GM21447 (cell line): ENCODE data around the gene KLHL25.

Source experiments
- ATAC-seq: cut with Tn5 transposase; IDR thresholded peaks from one replicate; pipeline ENCODE4 v1.9.1; 2021; ENCODE audit not compliant: unreplicated experiment

The KLHL25 gene

GRCh38 chr15:85760531-85761371, 34.0 kb downstream of the KLHL25 start:
- ATAC-seq: no peak

- ATAC-seq: no peak
Measured at GRCh38 chr15:85760049-85760448, 34.7 kb downstream of the KLHL25 start.

DNA sequence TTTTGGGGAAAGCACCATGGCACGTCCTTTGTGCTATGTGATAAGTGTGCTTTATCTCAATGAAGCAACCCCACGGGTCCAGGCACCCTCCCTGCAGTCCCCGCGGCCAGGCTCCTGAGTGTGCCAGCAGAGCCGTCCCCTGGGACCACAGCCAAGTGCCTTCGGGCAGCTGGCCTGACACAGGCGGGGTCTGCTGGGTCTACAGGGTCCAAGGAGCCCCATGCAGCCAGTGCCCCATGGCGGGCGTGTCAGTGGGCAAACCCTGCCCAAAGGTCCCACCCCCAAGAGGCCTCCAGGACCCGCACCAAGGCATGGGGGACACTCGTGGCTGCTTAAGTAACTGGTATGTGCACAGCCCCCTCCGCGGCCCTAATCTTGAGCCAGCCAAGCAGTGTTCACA, 35.3 kb downstream of the KLHL25 start:
- no peak for ATAC-seq

DNA sequence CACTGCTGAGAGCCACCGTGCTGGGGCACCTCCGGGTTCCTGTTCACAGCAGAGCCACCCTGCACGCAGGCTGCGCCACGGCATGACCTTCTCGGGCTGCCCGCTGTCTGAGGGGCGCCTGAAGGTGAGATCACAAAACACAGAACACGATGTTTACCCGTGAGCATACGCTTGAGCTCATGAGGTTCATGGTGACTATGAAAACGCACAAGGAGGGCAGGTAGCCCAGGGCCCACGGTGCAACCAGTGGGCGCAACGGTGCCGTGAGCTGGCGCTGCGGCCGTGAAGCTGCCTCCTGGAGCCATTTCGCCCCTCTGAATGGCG, 36.1 kb downstream of the KLHL25 start:
- no peak for ATAC-seq

DNA sequence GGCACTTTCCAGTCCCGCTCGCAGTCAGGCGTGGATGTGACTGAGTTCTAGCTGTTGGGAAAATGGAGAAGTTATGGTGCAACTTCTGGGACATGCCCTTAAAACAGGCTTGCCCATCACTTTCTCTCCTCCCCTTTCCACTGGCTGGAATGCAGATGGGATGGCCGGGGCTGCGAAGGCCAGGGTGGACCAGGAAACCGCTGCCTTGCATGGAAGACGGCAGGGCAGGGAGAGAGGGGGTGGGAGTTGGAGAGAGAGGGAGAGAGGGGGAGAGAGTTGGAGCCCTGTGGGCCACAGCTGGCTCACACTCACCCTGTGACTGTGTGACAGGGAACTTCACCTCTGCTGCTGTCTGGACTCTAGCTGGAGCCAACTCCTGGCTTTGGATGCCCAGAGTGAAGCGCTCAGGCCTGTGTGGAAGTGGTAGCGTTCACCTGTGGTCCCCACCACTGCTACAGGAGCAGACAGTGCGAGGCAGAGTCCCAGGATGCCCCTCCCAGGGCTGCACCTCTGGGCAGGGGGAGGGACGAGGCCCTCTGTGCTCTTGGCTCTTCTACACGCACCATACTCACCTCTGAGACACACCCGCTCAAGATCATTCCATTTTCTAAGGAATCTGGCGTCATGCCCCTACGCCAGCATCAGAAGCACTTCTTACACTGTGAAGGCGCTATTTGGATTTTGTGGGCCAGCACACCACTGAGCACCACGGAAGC, 36.6 kb downstream of the KLHL25 start:
- no peak for ATAC-seq

DNA sequence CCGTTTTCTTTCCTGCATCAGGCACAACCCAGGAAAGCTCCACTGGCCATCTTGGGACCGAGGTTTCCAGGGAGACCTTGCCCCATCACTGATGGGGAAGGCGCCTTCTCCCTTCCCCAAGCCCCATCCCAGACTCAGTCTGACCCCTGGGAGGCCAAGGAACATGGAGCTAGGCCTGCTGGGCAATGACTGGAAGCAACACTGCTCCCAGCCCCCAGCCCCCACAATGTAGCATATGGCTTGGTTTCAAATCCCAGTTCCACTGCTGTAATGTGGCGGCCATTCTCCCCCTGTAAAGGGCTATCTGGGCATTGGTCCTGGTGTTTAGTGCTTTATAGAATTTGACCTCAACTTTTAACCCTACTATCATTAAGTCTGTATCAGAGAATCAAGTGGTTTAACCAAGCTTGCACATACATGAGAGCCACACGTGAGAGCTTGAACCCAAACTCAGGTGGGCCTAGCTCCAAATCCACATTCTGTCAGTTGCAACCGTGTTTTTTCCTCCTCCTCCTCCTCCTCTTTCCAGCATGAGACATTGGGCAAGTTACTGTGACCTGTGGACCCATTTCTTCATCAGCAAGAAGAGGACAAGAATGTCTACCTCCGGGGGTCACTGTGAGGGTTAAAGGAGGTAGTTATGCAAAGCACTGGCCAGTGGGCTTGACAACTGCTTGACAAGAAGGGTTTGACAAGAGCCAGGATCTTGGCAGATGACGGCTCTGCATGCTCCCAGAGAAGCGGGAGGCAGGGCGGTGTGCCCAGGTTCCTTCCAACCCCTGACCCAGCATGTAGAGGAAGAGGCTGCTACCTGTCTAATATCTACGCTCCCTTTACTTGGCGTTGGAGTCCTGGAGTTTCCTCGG, 37.4 kb downstream of the KLHL25 start:
- no peak for ATAC-seq

DNA sequence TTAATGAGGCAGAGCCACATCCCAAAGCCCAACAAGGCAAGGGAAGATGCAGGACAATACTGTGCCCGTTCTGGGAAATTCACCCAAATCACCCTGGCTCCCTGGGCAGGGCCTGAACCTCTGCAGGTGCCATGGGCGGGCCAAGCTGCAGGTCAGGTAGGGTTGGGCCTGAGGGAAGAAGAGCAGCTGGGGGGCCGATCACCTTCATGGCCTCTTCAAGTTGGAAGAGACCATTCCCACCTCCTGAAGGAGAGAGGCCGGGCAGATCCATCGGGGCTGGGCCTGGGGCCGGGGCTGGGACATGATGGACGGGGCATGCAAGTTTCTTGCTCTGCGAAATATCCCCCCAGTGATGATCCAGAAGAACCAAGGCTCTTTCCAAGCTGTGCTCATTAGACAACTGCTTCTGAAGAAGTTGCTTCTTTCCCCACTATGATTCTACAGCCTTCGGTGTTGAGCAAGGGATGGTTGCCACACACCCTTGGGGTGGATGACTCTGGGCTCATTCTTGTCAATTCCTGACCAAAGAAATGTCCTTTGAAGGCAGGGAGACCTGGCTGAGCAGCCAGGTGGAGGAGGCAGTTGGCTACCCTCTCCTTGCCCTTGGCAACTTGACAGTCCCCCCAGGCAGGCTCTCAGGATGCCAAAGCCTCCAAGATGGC, 38.2 kb downstream of the KLHL25 start:
- no peak for ATAC-seq

GRCh38 chr15:85755942-85756341, 38.8 kb downstream of the KLHL25 start:
- ATAC-seq: no peak

GRCh38 chr15:85755471-85755870, 39.3 kb downstream of the KLHL25 start:
- no peak for ATAC-seq

DNA sequence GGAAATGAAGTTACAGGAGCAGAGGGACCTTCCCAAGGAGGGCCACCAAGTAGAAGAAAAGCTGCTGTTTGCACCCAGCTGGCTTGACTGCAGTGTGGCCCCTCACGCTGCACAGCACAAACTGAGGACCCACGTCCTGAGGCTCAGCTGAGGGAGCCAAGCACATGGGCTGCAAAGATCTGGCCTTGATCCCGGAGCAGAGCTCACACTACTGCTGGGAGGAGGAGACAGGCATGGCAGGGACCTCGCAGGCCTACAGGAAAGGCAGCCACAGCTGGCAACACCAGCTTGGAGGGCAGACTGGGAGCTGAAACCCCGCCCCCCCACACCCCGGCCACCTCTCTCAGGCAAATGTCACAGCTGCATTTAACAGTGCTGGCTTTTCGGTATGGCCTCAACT, 39.7 kb downstream of the KLHL25 start:
- ATAC-seq: no peak

DNA sequence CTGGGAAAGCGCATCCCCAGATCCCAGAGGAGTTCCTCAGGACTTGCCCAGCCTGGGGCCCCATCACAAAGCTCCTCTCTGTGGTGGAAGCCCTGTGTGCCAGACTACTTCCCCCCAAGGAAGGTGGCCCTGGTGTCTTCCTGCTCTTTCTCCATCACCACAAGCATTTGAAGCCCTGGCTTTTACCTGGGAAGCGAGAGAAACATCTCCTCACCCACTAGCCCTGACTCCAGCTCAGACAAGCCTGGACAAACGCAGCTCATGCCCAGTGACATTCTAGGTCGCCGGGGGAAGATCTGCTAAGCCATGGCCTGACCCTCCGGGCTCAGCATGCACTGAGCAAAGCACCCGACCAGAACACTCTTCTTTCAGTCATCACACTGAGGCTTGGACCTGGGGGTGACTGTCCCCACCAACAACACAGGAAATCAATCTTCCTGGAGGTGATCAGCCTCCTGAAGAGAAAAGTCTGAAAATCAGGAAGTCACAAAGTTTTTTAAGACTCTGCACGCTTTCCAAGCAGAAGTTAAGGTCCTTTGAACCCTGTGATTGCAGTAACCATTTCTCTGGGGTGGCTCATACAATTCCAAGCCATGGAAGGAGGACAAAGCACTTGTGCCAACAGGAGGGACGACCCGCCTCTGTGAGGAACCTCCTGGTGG, 40.8 kb downstream of the KLHL25 start:
- no peak for ATAC-seq

- ATAC-seq: no peak
Measured at GRCh38 chr15:85753261-85753660, 41.5 kb downstream of the KLHL25 start.

GRCh38 chr15:85752491-85752961, 42.2 kb downstream of the KLHL25 start:
- no peak for ATAC-seq

DNA sequence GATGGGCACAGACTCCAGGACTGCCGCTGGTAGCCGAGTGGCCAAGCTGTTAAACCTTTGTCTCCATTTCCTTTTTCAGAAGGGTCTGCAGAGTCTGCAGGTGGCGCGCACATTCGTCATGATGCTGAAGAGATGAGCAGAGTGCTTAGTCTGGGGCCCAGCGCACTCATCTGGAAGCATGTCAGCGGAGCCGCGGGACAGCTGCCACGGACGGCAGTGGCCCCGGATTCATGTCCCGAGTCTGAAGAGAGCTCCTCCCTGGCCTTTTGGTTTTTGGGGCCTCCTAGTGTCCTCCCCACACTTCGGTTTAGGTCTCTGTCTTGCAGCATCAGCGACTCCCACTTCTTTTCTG, 42.6 kb downstream of the KLHL25 start:
- no peak for ATAC-seq

DNA sequence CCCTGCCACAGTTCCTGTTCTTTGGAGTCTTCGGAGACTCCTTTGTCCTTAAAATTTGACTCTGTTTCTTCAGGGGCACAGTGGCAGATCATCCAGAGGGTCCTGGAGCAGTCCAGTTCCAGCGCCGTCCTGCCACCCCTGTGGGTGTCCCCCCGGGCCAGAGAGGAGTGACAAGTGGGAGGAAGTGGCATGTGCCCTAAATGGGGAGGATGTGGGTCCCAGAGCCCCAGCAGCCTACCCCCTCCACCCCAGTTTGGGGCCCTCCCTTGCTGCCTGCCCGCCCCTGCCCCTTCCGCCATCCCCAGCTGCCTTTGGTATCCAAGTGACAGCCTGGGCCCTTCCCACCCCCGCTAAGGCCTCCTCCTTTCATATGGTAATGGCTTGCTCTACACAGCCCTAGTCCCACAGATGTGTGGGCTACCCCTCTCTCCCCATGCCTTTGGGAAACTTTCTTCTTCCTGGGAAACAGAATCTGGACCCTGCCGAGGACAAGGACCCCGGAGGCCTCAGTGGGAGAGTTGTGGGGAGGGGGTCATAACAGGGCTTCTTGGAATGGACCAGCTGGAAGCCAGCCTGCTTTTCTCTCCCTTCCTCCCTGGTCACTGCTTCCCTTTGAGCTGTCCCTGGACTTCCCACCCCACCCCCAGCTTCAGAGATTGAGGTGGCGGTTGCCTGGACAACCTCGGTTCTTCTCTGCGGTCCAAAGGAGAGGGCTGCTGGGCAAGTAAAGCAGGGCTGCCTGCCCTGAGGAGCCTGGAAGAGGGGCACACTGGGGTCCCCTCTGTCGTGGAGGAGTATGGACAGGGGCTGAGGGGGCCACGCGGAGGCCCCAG, 43.2 kb downstream of the KLHL25 start:
- no peak for ATAC-seq

GRCh38 chr15:85750319-85751290, 44.1 kb downstream of the KLHL25 start:
- ATAC-seq: no peak

DNA sequence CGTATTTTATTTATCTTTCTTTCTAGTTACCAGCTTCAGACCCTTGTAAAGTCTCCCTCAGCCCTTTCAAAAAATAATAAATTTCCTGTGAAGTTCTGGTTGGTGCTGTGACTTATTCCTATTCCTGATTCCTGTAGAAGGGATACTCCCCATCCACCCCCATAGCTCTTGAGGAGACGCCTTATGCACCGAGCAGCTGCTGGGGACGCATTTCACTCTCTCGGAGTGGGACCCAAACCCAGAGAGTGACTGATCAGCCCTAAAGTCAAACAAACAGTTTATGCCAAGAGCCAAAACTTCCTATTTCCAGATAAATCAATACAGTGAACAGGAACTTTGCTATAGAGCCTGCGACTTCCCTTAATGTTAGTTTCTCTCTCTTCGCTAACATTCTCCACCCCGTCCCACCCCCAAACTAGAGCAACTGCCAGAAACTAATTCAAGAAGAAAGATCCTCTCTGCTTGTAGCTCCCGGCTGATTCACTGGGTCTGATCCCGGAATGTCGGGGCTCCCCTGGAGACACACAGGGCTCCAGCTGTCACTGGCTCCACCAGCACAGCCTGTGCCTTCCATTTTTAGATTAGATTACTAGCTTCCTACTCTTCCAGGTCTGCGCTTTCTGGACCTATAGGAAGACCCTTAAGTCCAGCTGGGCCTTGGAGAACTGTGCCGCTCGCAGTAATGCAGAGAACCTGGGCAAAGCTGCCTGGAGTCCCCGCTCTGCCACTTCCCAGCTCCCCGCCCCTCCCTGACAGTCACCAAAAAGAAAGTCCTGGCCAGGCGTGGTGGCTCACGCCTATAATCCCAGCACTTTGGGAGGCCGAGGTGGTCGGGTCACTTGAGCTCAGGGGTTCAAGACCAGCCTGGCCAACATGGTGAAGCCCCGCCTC, 45.2 kb downstream of the KLHL25 start:
- no peak for ATAC-seq

DNA sequence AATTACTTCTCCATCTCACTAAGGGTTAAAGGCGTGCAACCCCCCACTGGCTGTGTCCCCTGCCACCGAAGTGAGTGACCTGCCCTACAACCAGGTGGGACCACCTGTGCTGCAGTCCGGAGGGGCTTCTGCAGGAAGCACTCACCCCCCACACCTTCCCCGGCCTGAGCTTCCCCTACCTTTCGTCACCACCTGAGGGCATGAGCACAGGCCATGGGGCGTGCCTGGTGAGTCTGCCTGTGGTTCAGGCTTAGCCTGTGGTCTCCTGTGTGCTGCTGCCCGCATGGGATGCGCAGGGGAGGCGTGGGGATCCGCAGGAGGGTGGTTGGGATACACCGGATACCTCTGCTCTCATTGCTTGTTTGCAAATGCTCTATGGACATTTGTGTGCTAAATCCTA, 46.0 kb downstream of the KLHL25 start:
- no peak for ATAC-seq
